GM20000 (cell line): ENCODE data around the gene INPPL1.

Experiments used
- DNase-seq: peaks from one replicate; pipeline ENCODE4 v3.0.0; 2012; ENCODE audit warnings: low spot score
- TF ChIP-seq, protein P1 (sequence below): IDR thresholded peaks from 2 replicates; pipeline ENCODE4 v1.5.1; 2012; ENCODE audit warnings: mild to moderate bottlenecking, control low read depth; ENCODE audit errors: extremely low read depth, missing control alignments

Gene INPPL1

GRCh38 chr11:72287293-72287692 is 62.7 kb downstream of the INPPL1 start:
- TF ChIP-seq, protein P1, sequence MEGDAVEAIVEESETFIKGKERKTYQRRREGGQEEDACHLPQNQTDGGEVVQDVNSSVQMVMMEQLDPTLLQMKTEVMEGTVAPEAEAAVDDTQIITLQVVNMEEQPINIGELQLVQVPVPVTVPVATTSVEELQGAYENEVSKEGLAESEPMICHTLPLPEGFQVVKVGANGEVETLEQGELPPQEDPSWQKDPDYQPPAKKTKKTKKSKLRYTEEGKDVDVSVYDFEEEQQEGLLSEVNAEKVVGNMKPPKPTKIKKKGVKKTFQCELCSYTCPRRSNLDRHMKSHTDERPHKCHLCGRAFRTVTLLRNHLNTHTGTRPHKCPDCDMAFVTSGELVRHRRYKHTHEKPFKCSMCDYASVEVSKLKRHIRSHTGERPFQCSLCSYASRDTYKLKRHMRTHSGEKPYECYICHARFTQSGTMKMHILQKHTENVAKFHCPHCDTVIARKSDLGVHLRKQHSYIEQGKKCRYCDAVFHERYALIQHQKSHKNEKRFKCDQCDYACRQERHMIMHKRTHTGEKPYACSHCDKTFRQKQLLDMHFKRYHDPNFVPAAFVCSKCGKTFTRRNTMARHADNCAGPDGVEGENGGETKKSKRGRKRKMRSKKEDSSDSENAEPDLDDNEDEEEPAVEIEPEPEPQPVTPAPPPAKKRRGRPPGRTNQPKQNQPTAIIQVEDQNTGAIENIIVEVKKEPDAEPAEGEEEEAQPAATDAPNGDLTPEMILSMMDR, result no peak
- no peak for DNase-seq
